Breast epithelium (tissue), 4 donors: ENCODE results near the gene KCNQ5. TPM values are rescaled to one million over a fixed set of nuclear protein-coding genes. Genes with fewer than 3 reads are reported as not detected.
A peak's percentile ranks its signal among the peaks of the same experiment; 100 is the strongest.
"Not testable (repeated sequence)": the region's sequence is repeated elsewhere in the genome, so short reads cannot be mapped to it uniquely, and the experiment has no call there.

Experiments
- DNase-seq, 2 donors: peaks; one replicate each; pipeline ENCODE4 v3.0.0-alpha.2; 2019; ENCODE audit warnings: low spot score in 2 of 2
- H3K27ac ChIP-seq, 2 donors: fragments of 200-600 bp; sonication (generic) in 1 of 2; one replicate each; pipeline ENCODE4 v1.5.1; 2016 to 2019; ENCODE audit warnings: mild to moderate bottlenecking in 1 of 2
- H3K27me3 ChIP-seq, 2 donors: fragments of 200-600 bp; sonication (generic) in 1 of 2; one replicate each; pipeline versions ENCODE4 v1.5.1 to v1.6.0; 2017 to 2019; ENCODE audit warnings: control low read depth in 1 of 2, mild to moderate bottlenecking in 1 of 2
- H3K36me3 ChIP-seq: fragments of 200-600 bp; one replicate; pipeline ENCODE4 v1.5.1; 2019
- H3K4me1 ChIP-seq, 2 donors: fragments of 200-600 bp; sonication (generic); one replicate each; pipeline ENCODE4 v1.5.1; 2016 to 2019; ENCODE audit warnings: control low read depth in 1 of 2
- H3K4me3 ChIP-seq, 3 donors: fragments of 200-600 bp; sonication (generic); 1 replicate in 2 of 3; 2 replicates in 1 of 3; pipeline ENCODE4 v1.5.1; 2016 to 2019; ENCODE audit warnings: mild to moderate bottlenecking in 3 of 3, moderate library complexity in 2 of 3
- H3K9me3 ChIP-seq, 2 donors: fragments of 200-600 bp; sonication (generic) in 1 of 2; one replicate each; pipeline ENCODE4 v1.5.1; 2016 to 2019; ENCODE audit warnings: control low read depth in 1 of 2
- POLR2A ChIP-seq: fragments of 450-650 bp; IDR thresholded peaks from one replicate; pipeline ENCODE4 v1.6.1; 2016; ENCODE audit warnings: antibody characterized with exemption, mild to moderate bottlenecking, moderate library complexity
- POLR2AphosphoS5 ChIP-seq, 3 donors: sonication (generic); formaldehyde crosslinking; IDR thresholded peaks; one replicate each; pipeline ENCODE4 v1.6.1; 2017; ENCODE audit warnings: antibody characterized with exemption in 3 of 3
- intact Hi-C: fragments of 100-400 bp; cut with DNase I; formaldehyde crosslinking; loops from one replicate; pipeline ENCODE4 v1.15.1; 2023; ENCODE audit warnings: low total_unique reads
- total RNA-seq, 3 donors: library from RNA; depleted of rRNA; stranded (reverse); fragments of >200 nt; gene quantifications; one replicate each; pipeline ENCODE4 v1.1.0, GENCODE V29; 2016
- TF ChIP-seq, protein P1 (sequence below), 3 donors: fragments of 450-650 bp; IDR thresholded peaks; one replicate each; pipeline ENCODE4 v1.5.1; 2016 to 2017; ENCODE audit warnings: antibody characterized with exemption in 3 of 3, mild to moderate bottlenecking in 3 of 3, moderate library complexity in 3 of 3

The KCNQ5 gene
- total RNA-seq, 3 donors from 2014 or later, result 0.16 to 1.0 (median 0.33) TPM

DNA sequence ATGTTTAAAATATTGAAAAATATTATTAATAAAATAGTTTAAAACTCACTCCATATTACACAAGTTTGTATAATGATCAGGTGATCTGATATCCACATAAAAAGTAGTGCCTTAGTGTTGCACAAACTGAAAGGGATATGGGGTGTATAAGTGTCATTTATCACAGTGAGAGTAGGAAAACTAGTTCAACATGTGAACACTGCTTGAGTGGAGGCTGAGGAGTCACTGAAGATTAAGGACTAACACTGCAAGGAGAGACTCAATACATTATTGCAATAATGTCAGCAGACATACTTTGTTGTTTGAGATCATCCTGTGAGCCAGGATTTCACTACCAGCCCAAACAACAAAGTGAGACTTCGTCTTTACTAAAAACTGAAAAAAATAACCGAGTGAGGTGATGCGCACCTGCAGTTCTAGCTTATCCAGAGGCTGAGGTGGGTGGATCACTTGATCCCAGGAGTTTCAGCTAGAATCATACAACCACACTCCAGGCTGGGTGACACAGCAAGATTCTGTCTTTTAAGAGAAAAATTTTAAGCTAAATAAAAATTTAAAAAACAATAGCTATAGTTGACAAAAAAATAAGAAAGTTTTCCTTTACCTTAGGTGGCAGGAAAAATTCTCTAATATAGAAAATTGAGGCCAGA lies 605.9 kb downstream of the KCNQ5 start:
- H3K36me3 ChIP-seq, result no peaks in the 10 kb centered on the region
- H3K4me1 ChIP-seq, result no peaks in the 10 kb centered on the region
- no peak for TF ChIP-seq POLR2AphosphoS5 (IDR thresholded peaks at IDR 0.05)
- TF ChIP-seq, protein P1, sequence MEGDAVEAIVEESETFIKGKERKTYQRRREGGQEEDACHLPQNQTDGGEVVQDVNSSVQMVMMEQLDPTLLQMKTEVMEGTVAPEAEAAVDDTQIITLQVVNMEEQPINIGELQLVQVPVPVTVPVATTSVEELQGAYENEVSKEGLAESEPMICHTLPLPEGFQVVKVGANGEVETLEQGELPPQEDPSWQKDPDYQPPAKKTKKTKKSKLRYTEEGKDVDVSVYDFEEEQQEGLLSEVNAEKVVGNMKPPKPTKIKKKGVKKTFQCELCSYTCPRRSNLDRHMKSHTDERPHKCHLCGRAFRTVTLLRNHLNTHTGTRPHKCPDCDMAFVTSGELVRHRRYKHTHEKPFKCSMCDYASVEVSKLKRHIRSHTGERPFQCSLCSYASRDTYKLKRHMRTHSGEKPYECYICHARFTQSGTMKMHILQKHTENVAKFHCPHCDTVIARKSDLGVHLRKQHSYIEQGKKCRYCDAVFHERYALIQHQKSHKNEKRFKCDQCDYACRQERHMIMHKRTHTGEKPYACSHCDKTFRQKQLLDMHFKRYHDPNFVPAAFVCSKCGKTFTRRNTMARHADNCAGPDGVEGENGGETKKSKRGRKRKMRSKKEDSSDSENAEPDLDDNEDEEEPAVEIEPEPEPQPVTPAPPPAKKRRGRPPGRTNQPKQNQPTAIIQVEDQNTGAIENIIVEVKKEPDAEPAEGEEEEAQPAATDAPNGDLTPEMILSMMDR (IDR thresholded peaks at IDR 0.05), result no peak
- TF ChIP-seq POLR2A, result no peak
- no peak overlapping the region for H3K27ac ChIP-seq
- H3K9me3 ChIP-seq, result no peaks in the 10 kb centered on the region
- H3K4me3 ChIP-seq, result no peak overlapping the region
- H3K27me3 ChIP-seq, result no peaks in the 10 kb centered on the region
- DNase-seq, result no peak
- intact Hi-C loops, result no loop called here

DNA sequence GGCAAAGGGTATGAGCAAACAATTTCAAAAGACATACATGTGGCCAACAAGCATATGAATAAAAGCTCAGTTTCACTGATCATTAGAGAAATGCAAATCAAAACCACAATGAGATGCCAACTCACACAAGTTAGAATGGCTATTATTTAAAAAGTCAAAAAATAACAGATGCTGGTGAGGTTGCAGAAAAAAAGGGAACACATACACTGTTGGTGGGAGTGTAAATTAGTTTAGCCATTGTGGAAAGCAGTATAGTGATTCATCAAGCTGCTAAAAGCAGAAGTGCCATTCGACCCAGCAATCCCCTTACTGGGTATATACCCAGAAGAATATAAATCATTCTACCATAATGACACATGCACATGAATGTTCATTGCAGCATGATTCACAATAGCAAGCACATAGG lies 610.1 kb downstream of the KCNQ5 start:
- DNase-seq, result no peak

DNA sequence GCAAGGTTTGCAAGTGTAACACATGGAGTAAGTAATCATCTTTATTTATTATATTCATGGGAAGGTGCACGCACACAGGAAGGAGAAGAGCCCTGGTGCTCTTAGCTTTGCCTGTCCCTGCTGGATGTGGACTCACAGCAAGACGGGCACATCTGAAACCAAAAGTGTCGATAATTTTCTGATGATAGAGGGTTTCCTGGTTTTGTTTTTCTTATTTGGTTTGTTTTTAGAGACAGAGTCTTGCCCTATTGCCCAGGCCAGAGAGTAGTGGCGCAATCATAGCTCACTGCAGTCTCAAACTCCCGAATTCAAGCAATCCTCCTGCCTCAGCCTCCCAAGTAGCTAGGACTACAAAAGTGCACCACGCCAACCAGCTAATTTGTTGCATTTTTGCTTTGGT lies 611.2 kb downstream of the KCNQ5 start:
- Histone ChIP-seq H3K4me1 (no peaks in the 10 kb centered on the region), H3K27me3 (no peaks in the 10 kb centered on the region), H3K27ac (no peak overlapping the region), H3K36me3 (no peaks in the 10 kb centered on the region), H3K4me3 (no peak overlapping the region), H3K9me3 (no peaks in the 10 kb centered on the region)
- intact Hi-C loops, result no loop called here
- DNase-seq, result no peak
- TF ChIP-seq POLR2AphosphoS5 (IDR thresholded peaks at IDR 0.05) (no peak), POLR2A (no peak)
- TF ChIP-seq, protein P1 (IDR thresholded peaks at IDR 0.05), result no peak

More for the DNA sequence above, 610.1 kb downstream of the KCNQ5 start:
- no peak overlapping the region for H3K4me3 ChIP-seq
- TF ChIP-seq POLR2AphosphoS5 (IDR thresholded peaks at IDR 0.05) (no peak), POLR2A (no peak)
- TF ChIP-seq, protein P1 (IDR thresholded peaks at IDR 0.05), result no peak
- no peaks in the 10 kb centered on the region for H3K36me3 ChIP-seq
- no peaks in the 10 kb centered on the region for H3K27me3 ChIP-seq
- intact Hi-C loops, result no loop called here
- H3K9me3 ChIP-seq, result no peaks in the 10 kb centered on the region
- H3K27ac ChIP-seq, result no peak overlapping the region
- no peaks in the 10 kb centered on the region for H3K4me1 ChIP-seq

DNA sequence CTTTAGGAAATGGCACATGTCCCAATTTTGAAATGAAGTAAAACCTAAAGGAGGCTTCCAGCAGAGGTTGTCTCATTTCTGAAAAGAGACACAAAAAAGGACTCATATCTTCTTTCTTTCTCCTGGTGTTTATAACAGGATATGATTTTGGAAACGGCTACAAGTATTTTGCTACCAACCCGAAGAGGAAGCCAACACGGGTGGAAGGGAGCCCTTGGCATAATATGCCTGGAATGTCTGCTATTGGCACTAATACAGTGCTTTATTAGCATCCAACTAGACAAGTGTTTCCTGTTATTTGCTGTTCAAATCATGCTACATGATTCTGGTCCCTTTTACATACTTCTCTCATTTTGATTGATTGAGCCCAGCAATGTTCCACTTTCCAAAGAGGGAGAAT lies 612.1 kb downstream of the KCNQ5 start:
- H3K4me1 ChIP-seq, H3K27ac ChIP-seq, H3K9me3 ChIP-seq, H3K27me3 ChIP-seq, H3K4me3 ChIP-seq, intact Hi-C loops, H3K36me3 ChIP-seq: not testable (repeated sequence)
- DNase-seq, result peak in 1 of 2 donors; percentile 22

DNA sequence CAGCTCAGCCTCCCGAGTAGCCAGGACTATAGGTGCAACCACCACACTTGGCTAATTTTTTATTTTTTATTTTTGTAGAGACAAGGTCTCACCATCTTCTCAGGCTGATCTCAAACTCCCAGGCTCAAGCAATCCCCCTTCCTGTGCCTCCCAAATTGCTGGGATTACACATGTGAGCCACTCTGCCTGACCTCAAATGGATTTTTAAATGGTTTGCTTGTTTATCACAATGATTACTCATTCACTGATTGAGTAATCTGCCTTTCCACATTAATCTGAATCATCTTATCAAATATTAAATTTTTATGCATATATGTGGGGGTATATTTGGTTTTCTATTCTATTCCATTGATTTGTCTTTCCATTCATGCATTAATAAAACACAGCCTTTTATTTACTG lies 612.9 kb downstream of the KCNQ5 start:
- H3K36me3 ChIP-seq, result no peaks in the 10 kb centered on the region

More for the DNA sequence above, 612.9 kb downstream of the KCNQ5 start:
- H3K9me3 ChIP-seq, result no peaks in the 10 kb centered on the region
- no peak for DNase-seq
- no peak overlapping the region for H3K4me3 ChIP-seq
- no peak overlapping the region for H3K27ac ChIP-seq
- TF ChIP-seq POLR2A (no peak), POLR2AphosphoS5 (IDR thresholded peaks at IDR 0.05) (no peak)
- TF ChIP-seq, protein P1 (IDR thresholded peaks at IDR 0.05), result no peak
- no peaks in the 10 kb centered on the region for H3K4me1 ChIP-seq
- intact Hi-C loops, result no loop called here
- no peaks in the 10 kb centered on the region for H3K27me3 ChIP-seq
